ENCODE measurements around the gene EPHB1. TPM values are rescaled to one million over a fixed set of nuclear protein-coding genes. Genes with fewer than 3 reads are reported as not detected.

Gene EPHB1
- total RNA-seq, 1 experiment from 2014 or later = 7.0 TPM

- no peak for TF ChIP-seq CDX4 (CRISPR knock-in tag; IDR thresholded peaks at IDR 0.05; ENCODE audit: borderline replicate concordance)
- no peak for TF ChIP-seq ETV6 (CRISPR knock-in tag; IDR thresholded peaks at IDR 0.05)
- TF ChIP-seq NFATC4 (CRISPR knock-in tag; IDR thresholded peaks at IDR 0.05) = no peak
- no peak for TF ChIP-seq NFYB (CRISPR knock-in tag; conservative IDR thresholded peaks at IDR 0.05; ENCODE audit: low read depth)
- Mint-ChIP-seq H3K9me3 (no peaks in the 10 kb centered on the region), H3K27ac (no peak overlapping the region), H3K27me3 (ENCODE audit: low read depth) (peaks cover 82% of the 10 kb centered on the region), H3K4me1 (peaks cover 47% of the 10 kb centered on the region), H3K4me3 (no peak overlapping the region), H3K36me3 (no peaks in the 10 kb centered on the region)
- POLR2A ChIA-PET = no interaction called here
- CTCF ChIA-PET = no interaction called here
- ATAC-seq (no peak), DNase-seq (ENCODE audit: low spot score) (no peak)
Observed at GRCh38 chr3:134934933-134935332, 139.9 kb downstream of the EPHB1 start.

- TF ChIP-seq ERG (CRISPR knock-in tag; IDR thresholded peaks at IDR 0.05) (no peak), JAZF1 (CRISPR knock-in tag; IDR thresholded peaks at IDR 0.05) (no peak), GRHL2 (CRISPR knock-in tag; IDR thresholded peaks at IDR 0.05; ENCODE audit: insufficient replicate concordance, severe bottlenecking) (no peak), CREM (CRISPR knock-in tag; IDR thresholded peaks at IDR 0.05) (no peak), PRDM15 (CRISPR knock-in tag; IDR thresholded peaks at IDR 0.05) (peak; percentile 59; the same call in 1 of the 2 replicates), FOXP1 (CRISPR knock-in tag; IDR thresholded peaks at IDR 0.05; ENCODE audit: borderline replicate concordance) (no peak)
- H3K36me3 Mint-ChIP-seq = no peaks in the 10 kb centered on the region
- POLR2A ChIA-PET = interaction anchor here (0.6 to 1.1 kb wide), 3 partner anchors 52 to 142 kb away, joined by 3 to 4 read pairs (median 3); no protein-coding TSS in a partner anchor
- peaks cover 46% of the 10 kb centered on the region for H3K4me1 Mint-ChIP-seq
- DNase-seq (ENCODE audit: low spot score) (peak; percentile 59), ATAC-seq (peak; percentile 82)
- CTCF ChIA-PET = interaction anchor here (0.6 to 5.2 kb wide), 8 partner anchors 16 to 1014 kb away, joined by 3 to 33 read pairs (median 3); partner anchors contain the start of gene EPHB1
- no peak overlapping the region for H3K27ac Mint-ChIP-seq
- no peak overlapping the region for H3K4me3 Mint-ChIP-seq
- H3K27me3 Mint-ChIP-seq (ENCODE audit: low read depth) = peaks cover 83% of the 10 kb centered on the region
- no peaks in the 10 kb centered on the region for H3K9me3 Mint-ChIP-seq
Observed at GRCh38 chr3:134937256-134938028, 142.4 kb downstream of the EPHB1 start.

- H3K4me1 Mint-ChIP-seq = peaks cover 42% of the 10 kb centered on the region
- POLR2A ChIA-PET = interaction anchor here (1.1 kb wide), 1 partner anchor 142 kb away, joined by 3 read pairs; no protein-coding TSS in a partner anchor
Observed at GRCh38 chr3:134938029-134938525, 143.0 kb downstream of the EPHB1 start.

GRCh38 chr3:134939978-134940377 lies 144.9 kb downstream of the EPHB1 start:
- Mint-ChIP-seq H3K27me3 (ENCODE audit: low read depth) (peaks cover 62% of the 10 kb centered on the region), H3K36me3 (no peaks in the 10 kb centered on the region), H3K4me3 (no peak overlapping the region), H3K4me1 (peaks cover 41% of the 10 kb centered on the region), H3K9me3 (no peaks in the 10 kb centered on the region), H3K27ac (no peak overlapping the region)
- CTCF ChIA-PET = interaction anchor here (2.0 to 5.2 kb wide), 2 partner anchors 102 to 145 kb away, joined by 5 to 33 read pairs; partner anchors contain the start of gene EPHB1
- POLR2A ChIA-PET = no interaction called here
- ATAC-seq (no peak), DNase-seq (ENCODE audit: low spot score) (no peak)
- TF ChIP-seq ZNF219 (CRISPR knock-in tag; IDR thresholded peaks at IDR 0.05; ENCODE audit: borderline replicate concordance) (no peak), NFYB (CRISPR knock-in tag; conservative IDR thresholded peaks at IDR 0.05; ENCODE audit: low read depth) (no peak), AFF4 (CRISPR knock-in tag; IDR thresholded peaks at IDR 0.05; ENCODE audit: borderline replicate concordance) (no peak), ZNF425 (CRISPR knock-in tag; conservative IDR thresholded peaks at IDR 0.05) (no peak)

More at GRCh38 chr3:134938029-134938525, 143.0 kb downstream of the EPHB1 start:
- CTCF ChIA-PET = interaction anchor here (0.7 to 5.2 kb wide), 5 partner anchors 17 to 302 kb away, joined by 3 to 33 read pairs (median 4); partner anchors contain the start of gene EPHB1
- no peak overlapping the region; the same call in 1 of the 2 replicates for H3K4me3 Mint-ChIP-seq
- no peaks in the 10 kb centered on the region for H3K36me3 Mint-ChIP-seq
- DNase-seq (ENCODE audit: low spot score) (no peak), ATAC-seq (peak; percentile 29)
- no peaks in the 10 kb centered on the region for H3K9me3 Mint-ChIP-seq
- H3K27me3 Mint-ChIP-seq (ENCODE audit: low read depth) = peaks cover 76% of the 10 kb centered on the region
- H3K27ac Mint-ChIP-seq = no peak overlapping the region
- TF ChIP-seq JAZF1 (CRISPR knock-in tag; IDR thresholded peaks at IDR 0.05) (no peak), HMGA2 (CRISPR knock-in tag; IDR thresholded peaks at IDR 0.05) (no peak), TCF7 (CRISPR knock-in tag; IDR thresholded peaks at IDR 0.05; ENCODE audit: low read depth) (no peak), ETV6 (CRISPR knock-in tag; IDR thresholded peaks at IDR 0.05) (0 out of 2 replicates have a peak, but pooled peaks have one; percentile 16)
